ENCODE measurements around the gene GLIS1.

GLIS1 gene

GRCh38 chr1:53508056-53508990 lies 230.6 kb downstream of the GLIS1 start:
- DNase-seq (ENCODE audit: low spot score) = no peak

- DNase-seq (ENCODE audit: low spot score) = no peak
Measured at GRCh38 chr1:53507116-53507820, 231.7 kb downstream of the GLIS1 start.

GRCh38 chr1:53506355-53507050 lies 232.5 kb downstream of the GLIS1 start:
- no peak for DNase-seq (ENCODE audit: low spot score)

- no peak for DNase-seq (ENCODE audit: low spot score)
Measured at GRCh38 chr1:53505891-53506290, 233.1 kb downstream of the GLIS1 start.

GRCh38 chr1:53505401-53505800 lies 233.6 kb downstream of the GLIS1 start:
- DNase-seq (ENCODE audit: low spot score) = no peak

GRCh38 chr1:53504901-53505300 lies 234.1 kb downstream of the GLIS1 start:
- DNase-seq (ENCODE audit: low spot score) = no peak

- no peak for DNase-seq (ENCODE audit: low spot score)
Measured at GRCh38 chr1:53503433-53504217, 235.3 kb downstream of the GLIS1 start.

- no peak for DNase-seq (ENCODE audit: low spot score)
Measured at GRCh38 chr1:53502641-53503432, 236.1 kb downstream of the GLIS1 start.

GRCh38 chr1:53501065-53502005 lies 237.6 kb downstream of the GLIS1 start:
- DNase-seq (ENCODE audit: low spot score) = no peak

GRCh38 chr1:53500204-53501064 lies 238.5 kb downstream of the GLIS1 start:
- DNase-seq (ENCODE audit: low spot score) = no peak

GRCh38 chr1:53499257-53500203 lies 239.4 kb downstream of the GLIS1 start:
- DNase-seq (ENCODE audit: low spot score) = no peak

- DNase-seq (ENCODE audit: low spot score) = peak; percentile 53
Measured at GRCh38 chr1:53498555-53499131, 240.3 kb downstream of the GLIS1 start.

- DNase-seq (ENCODE audit: low spot score) = no peak
Measured at GRCh38 chr1:53495633-53496345, 243.2 kb downstream of the GLIS1 start.

- DNase-seq (ENCODE audit: low spot score) = no peak
Measured at GRCh38 chr1:53490351-53490750, 248.6 kb downstream of the GLIS1 start.

- DNase-seq (ENCODE audit: low spot score) = no peak
Measured at GRCh38 chr1:53486395-53487026, 252.5 kb downstream of the GLIS1 start.
